T1000 (cell line): Measurements from ENCODE around the gene CPS1.

Experiments
- DNase-seq: peaks from one replicate; lab custom pipeline; 2025; ENCODE audit warnings: mixed read lengths; lab: John Stamatoyannopoulos, UW

The CPS1 gene

DNA sequence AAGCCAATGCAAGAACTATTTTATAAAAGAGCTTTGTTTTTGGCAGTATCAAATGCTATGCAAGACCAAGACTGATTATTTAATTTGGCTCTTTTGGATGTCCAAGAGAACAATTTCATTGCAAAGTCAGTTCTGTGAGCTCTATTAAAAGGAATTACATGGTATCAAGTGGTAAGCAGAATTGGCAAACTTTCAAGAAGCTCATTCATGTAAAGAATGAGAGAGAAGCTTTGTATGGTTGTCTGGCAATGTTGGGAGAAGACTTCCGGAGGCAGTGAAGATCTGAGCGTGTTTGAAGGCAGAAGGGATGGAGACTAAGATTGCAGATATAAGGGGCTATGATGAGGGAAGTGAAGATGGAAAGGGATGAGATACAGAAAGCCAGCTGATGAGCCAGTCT is 49.6 kb downstream of the CPS1 start:
- DNase-seq = no peak

DNA sequence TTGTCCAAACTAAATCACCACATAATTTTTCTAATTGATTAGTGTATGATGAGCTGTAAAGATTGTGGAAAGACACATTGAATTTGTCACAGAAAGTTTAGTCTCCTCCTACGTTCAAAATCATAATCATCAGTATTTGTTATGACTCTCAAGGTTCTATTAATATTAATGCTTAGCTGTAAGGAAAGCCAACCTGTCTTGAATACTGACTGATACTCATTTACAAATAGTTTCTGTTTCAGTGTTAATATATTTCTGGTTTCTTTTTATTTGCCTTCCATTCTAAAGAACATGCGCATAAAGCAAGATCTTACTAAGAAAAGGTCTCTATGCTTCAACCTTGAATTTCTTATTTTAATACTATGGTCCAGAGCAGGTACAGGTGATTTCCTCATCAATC is 55.1 kb downstream of the CPS1 start:
- DNase-seq = no peak

DNA sequence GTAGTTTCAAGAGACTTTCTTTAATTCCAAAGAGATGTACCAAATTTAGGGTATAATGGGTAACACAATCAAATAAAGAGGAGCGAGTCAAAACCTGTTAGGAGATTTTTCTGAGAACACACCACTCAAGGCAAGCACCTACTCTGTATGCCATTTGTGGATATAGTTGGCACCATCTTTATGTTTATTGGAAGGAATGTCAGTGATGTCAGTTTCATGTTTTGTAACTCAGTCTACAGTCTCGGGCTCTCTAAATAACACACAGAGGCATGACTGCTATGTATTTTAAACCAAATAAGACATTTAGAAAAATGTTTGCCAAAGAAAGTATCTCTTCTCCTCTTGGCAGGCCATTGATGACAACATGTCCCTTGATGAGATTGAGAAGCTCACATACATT is 59.7 kb downstream of the CPS1 start:
- no peak for DNase-seq

DNA sequence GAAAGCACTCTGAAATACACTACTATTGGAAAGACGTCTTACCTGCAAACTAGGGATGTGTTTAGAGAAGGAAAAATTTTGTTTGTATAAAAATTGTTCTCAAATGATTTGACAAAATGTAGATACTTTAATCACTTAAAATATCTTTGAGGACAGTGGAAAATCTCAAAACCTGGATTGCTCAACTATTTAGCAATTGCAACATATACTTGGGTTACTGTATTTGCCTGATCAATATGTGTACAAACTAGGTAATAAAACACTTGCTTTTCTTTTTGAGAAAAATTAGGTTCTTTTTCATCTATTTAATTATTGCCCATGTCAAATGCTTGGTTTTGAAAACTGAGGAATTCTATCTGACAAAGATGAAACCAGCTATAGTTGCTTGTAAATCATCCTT is 60.9 kb downstream of the CPS1 start:
- no peak for DNase-seq

DNA sequence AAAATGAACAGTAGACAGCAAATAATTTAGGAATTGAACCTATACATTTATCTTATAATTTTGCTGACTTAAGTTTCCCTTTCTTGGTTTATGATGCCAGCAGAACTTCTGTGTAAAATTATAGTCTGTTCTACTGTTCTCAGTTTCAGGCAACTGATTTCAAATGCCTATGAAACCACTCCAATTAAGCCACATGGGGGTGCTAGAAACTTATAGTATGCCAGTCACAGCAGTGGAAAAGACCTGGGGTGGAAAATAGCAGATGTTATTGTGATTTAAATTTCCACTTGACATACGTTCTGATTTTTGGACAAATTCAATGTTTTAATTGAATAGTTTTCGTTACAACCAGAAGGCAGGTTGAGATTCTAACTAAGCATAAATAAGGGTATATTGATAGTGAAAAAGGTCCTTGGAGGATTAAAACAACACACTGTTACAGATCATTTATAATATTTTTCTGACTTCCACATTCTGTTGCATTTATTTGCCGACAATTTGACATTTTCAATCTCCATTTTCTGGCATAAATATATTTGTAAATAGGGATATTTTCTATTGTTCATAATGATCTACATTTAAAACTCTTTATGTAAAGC is 61.4 kb downstream of the CPS1 start:
- no peak for DNase-seq

DNA sequence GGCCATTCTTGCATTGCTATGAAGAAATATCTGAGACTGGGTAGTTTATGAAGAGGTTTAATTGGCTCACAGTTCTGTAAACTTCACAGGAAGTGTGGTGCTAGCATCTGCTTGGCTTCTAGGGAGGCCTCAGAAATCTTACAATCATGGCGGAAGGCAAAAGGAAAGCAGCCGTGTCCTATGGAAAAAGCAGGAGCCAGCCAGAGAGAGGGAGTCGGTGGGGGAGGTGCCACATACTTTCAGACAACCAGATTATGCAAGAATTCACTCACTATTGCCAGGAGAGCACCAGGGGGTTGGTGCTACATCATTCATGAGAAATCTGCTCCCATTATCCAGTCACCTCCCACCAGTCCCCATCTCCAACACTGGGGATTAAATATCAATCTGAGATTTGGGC is 64.1 kb downstream of the CPS1 start:
- no peak for DNase-seq

DNA sequence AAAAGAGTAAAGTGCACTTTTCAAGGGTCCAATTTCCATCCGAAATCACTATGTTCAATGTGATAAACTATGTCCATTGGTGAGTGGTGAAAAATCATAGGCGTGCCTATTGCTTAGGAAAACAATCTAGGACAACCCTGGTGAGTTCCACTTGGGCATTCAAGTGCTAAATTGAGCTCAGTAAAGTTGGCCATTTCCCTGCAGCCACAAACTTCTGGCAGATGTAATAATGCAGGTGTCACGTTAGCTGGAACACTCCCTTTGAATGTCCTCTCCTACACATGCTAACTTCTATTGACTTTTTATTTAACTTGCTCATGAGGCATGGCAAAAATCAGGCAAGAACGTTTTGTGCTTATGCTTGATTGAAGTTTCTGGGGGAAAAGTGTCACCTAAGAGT is 67.1 kb downstream of the CPS1 start:
- DNase-seq = no peak

DNA sequence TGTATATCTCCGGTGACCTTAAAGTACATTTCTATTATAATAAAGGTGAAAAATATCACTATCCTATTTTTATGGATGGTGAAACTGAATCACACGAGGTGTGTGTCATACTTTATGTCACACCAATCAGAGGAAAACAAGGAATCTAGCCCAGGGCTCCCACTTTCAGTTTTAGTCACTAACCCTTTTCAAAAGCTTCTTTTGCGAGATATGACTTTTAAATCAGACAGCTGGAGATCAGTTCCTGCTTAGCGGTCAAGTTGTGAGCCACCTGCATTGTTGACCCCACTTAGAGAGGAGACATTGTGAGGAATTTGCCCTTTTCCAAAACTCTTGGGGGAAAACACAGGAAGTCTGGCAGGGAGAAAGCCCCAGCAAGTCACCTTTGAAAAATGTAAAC is 70.5 kb downstream of the CPS1 start:
- peak; percentile 10 for DNase-seq

DNA sequence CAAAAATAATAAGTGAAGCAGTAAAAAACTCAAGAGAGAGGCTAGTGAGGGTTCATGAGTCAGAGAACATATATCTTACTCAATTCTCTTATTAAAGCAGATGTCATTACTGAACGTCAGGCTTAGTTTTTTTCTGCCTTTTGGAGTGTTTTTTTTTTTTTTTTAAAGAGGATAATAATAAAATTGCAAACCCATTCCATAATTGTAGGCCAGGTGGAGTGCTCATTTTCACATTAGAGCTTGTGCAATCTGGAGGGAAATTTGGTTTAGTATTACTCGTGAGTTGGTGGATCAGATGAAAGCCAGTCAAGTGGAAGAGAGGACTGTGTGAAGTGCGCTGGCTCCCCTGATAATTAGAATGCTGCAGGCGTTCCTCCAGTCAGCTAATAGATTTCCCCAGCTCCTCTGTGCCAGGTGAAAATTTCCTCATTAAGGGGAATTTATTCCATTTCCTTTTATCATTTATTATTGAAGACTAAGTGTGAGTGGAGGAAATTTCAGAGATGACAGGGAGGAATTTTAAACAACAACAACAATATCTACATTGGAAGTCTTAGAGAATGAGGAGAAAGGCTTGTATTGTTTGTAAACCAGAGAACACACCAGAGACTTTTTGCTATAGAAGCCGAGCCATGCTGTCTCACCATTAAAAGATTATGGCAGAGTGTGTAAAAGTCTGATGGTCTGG is 74.6 kb downstream of the CPS1 start:
- DNase-seq = no peak

DNA sequence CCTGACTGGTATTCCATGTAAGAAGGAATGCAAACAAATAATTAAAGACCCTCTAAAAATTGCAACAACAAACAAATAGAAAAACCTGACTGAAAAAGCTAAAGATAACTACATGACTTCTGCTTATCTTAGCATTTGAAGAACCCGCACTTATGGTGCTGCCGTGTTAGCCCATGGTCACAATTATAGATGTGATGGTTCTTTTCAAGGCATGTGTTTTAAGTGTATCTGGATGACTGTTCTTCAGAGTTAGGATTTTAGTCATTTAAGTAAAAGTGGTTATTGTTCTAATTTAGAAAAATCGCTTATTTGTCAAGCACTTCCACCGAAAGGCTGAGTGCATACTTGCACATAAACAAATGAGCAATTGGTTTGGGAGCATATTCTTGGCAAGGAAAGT is 77.3 kb downstream of the CPS1 start:
- DNase-seq = no peak

DNA sequence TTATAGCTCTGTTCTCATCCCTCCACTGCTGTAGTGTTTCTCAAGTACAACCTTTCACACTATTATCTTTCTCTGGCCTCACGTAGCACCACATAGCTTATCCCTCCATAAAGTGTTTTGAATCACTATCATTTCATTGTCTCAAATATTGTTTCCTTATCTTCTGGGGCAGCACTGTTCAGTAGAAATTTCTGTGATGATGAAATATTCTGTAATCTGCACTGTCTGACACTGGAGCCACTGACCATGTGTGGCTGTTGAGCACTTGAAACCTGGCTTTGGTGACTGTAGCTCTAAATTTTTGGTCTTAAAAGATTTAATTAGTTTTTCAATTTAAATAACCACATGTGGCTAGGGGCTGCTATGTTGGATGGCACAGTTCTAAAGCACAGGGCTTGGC is 78.9 kb downstream of the CPS1 start:
- DNase-seq = no peak

DNA sequence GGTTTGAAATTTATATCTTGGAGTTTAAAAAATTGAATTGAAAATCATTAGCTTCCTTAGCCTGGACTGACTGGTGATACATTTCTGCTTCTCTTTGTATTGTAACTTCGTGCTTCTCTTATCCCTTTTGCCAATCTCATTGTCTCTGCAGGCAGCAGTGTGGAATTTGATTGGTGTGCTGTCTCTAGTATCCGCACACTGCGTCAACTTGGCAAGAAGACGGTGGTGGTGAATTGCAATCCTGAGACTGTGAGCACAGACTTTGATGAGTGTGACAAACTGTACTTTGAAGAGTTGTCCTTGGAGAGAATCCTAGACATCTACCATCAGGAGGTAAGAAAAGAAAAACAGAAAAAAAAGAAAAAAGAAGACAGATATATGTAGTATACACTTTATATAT is 85.9 kb downstream of the CPS1 start:
- DNase-seq = no peak

DNA sequence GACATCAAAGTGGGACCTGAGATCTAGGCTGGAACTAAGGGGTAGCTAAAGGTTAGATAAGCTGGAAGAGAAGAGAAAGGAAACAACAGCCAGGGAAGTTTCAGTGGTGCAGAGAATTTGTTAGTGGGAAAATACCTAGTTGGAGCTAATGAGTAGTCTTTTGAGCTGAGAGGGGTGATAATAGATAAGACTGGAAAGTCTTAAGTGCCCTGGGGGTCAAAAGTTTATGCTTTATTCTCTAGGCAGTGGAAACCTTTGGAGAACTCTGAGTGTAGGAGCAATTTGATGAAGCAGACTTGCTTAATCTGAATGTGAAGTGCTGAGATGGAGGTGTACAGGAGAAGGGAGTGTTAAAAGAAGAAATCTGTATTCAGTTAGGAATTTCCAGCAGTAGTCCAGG is 90.8 kb downstream of the CPS1 start:
- no peak for DNase-seq

DNA sequence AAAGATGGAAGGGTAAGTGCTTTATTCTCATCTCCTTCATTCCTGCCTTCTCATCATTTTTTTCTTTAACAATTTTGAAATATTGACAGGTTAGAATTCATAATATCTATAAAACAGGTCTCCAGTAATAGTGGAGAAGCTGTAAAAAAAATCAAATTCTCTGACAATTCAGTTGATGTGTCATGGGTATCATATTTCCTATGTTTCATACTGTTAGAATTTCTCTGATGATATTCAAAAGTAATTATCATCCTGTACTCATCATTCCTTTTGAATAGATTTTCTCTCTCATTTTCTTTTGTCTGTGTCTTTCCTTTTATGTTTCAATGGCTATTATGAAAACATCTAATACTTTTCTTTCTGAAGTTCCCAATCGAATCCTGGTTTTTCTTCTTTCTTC is 97.7 kb downstream of the CPS1 start:
- no peak for DNase-seq

DNA sequence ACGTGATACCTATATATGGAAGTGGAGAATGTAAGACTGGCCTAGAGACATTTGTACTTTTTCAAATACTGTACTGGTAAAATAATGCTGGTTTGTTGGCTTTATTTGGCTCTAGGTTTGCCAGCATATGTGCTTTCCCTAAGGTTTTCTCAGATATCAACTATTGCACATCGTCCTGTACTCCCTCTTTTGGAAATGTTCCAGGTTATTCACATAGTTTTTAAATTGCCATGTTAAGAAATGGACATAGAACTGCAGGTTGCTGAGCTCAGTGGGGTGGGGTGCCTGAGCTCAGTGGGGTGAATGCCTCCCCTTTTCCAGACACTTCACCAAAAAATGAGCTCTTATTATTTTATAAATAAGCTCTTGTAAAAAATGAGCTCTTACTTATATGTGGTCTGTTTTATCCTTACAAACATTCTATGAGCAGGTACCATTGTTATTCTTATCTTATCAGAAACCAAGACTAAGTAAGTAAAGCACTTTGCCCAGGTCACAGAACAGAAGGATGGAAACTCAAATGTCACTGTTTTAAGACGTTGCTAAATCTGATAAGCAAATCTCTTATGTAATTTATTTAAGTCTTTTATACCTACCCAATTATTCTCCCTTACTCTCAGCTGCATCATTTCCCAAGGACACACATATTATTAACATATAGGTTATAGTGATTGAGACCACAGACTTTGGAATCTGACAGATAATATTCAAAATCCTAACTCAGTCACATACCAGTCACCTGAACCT is 99.0 kb downstream of the CPS1 start:
- no peak for DNase-seq

DNA sequence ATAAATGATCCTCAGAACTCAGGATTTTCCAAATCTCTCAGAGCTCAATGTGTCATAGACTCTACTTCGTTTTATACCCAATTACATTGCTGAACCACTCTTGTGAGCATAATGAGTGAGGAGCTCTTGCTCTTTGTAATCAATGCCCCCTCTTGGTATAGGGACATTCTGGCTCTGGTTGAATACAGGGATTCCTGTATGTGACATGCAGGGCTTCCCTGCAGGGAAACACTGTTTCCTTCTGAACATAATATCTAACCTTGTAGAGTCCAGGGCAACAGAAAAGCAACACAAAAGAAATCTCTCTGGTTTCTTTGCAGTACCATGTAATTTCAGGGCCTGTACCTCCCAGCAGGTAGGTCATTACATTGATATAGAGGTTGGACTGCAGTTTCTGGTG is 101.5 kb downstream of the CPS1 start:
- DNase-seq = no peak

DNA sequence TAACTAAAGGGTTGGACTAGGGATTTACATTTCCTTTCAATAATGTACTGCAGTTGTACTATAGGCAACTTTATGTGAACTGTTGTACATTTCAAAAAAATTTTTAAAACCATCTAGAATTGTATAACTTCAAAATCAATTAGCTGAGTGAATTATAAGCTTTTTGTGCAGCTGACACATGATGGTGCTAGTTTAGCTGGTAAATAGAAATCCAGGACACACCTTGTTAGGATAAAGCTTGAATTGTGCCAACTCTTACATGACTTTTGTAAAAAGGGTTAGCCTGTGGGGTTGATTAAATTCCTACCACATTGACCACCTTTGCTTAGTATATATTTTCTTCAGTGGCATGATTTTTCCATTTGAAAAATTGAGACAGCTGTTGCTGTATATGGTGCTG is 104.4 kb downstream of the CPS1 start:
- DNase-seq = no peak

DNA sequence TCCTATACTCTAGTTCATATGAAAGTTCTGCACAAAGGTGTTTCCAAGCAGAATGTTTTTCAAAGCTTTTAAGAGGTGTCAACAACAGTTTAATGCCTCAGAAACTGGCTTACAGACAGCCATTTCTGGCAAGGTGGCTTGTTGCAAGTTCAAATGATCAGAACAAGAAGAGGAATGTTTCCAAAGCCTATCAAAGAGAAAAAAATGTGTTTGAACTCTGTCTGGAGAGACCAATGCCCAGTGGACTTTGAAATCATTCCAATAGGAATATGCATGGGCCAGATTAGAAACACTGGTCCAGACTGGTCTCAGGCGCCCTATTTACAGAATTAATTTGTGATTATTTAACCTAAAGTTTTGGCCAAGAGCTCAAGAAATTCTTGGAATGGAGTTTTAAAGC is 106.2 kb downstream of the CPS1 start:
- no peak for DNase-seq

DNA sequence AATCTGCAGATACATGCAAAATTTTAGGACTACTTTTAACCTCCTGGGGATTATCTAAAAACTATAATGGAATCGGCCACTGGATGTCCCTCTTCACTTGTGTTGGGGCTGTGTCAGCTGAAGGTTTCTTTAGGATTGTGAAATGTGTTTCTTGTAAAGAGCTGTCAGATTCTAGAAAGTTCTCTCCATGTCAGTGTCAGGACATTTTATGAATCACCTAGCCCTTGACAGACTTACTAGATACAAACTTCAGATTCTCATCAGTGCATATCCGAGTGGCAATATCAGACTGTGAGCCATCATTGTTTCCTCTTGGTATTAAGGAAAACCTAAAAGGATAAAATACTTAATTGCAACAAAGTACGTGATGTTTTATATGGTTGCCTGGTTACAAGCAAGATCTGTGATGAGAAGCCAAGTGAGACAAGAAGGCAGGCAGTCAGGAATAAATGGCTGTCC is 107.3 kb downstream of the CPS1 start:
- DNase-seq = no peak

DNA sequence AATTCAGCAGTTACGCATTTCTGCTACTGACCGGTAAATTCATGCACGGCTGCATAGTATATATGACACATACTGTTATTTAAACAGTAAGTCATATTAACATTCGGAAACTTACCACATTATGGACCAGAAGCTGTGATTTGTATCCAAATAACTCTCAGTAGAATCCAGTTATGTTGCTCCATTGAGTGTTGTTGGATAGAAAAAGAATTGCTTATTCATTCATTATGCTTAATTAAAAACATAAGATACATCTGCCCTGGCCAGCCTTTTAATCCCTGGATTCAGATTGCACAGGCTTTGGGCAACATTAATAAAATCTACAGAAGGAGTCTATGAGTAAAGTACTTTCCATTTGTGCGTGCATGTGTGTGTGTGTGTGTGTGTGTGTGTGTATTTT is 111.3 kb downstream of the CPS1 start:
- no peak for DNase-seq

DNA sequence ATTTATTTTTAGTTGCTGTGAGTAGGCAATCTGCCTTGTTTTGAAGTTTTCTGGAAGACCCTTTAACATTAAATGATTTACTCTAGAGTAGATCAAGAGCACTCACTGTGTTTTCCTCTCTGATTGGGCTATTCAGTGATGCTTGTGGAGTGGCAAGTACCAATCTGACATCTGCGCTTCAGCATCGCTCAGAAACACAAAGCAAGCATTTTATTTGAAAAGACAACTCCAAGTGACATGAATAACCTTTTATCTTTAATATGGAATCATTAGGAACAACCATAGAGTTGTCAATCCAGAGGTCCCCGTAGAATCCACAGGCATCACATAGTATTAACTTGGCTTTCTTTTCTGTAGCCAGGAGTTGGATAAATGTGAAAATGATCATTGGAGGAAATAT is 114.7 kb downstream of the CPS1 start:
- no peak for DNase-seq

DNA sequence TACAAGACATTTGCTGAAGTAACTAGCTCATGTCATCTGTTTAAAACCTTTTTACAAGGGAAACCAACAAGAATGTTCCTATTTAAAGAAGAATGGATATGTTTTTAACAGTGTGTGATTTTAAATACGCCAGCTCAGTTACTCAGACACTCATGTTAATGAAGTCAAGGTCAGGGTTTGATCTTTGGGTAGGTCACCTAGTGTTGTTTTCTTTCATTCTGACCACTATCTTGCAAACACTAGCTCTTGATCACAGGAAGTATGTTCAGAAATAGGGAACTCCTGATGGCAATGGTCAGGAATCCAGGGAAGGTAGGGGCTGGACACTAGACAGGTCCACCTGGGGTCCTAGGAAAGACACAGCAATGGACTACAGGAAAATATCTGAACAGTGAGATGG is 116.7 kb downstream of the CPS1 start:
- DNase-seq = no peak

DNA sequence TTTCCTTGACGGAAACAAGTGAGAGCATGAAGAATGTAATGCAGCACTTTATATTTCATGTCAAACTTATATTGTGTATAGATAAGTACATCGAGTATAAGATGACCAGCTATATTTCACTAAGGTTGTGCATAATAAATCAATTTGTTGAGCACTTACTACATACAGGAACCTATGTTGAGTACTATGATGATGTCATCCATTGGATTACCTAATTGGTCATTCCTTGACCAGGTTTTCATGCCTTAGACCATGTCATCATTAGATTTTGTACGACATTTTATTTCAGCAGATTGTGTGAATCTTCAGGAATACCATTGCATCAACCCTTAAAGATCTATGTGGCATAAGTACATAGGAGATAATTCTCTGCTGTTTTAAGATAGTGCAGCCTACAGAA is 119.7 kb downstream of the CPS1 start:
- no peak for DNase-seq

DNA sequence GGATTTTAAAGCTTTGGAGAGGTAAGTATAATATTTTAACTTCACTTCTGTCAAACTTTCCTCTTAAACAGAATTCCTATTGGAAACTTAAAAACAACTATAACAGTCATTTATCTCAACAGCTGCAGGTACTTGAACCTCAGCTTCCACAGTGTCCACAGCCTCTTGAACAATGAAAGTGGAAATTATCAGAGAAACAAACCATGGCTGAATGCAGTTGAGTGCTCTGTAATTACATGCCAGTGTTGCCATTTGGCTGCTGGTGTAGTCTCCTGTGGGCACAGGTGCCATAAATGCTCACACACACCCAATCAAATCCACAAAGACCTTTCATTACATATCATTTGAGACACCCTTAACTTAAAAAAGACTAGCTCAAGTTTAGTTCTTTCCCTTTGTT is 125.1 kb downstream of the CPS1 start:
- no peak for DNase-seq
